Measurements from ENCODE around the gene CDYL2.

DNA sequence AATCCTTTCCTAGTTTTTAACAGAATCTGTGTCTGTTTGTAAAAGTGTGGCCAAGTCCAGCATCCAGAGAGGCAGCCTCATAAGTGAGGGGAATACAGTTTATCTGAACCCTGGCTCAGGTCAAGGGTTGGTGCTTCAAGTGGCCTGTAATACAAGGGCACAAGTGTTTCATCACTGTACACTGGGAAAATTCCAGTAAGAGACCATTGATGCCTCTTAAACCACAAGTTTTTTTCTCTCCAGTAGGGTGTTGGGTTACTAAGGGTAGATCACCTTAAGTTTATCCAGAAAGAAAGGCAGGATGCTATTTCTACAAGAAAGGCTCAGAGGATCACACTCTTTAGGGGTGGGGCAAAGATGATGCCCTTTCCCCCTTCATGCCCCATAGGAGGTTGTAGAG lies 96.7 kb downstream of the CDYL2 start:
- TF ChIP-seq POLR2A (IDR thresholded peaks at IDR 0.05; ENCODE audit: low read depth) = no peak
- TF ChIP-seq CTCF (IDR thresholded peaks at IDR 0.05) = no peak
